ENCODE data around the gene HOXD8.

GRCh38 chr2:176122052-176122682 is 7.3 kb upstream of the HOXD8 start:
- TF ChIP-seq EP300 (IDR thresholded peaks at IDR 0.05; ENCODE audit: low read length), result no peak
- no peak for TF ChIP-seq JUND (IDR thresholded peaks at IDR 0.05; ENCODE audit: borderline replicate concordance, low read depth, low read length)
- TF ChIP-seq JUND (tag; IDR thresholded peaks at IDR 0.05; ENCODE audit: borderline replicate concordance, low read depth, low read length), result no peak
- no peak for TF ChIP-seq NR1H2 (CRISPR knock-in tag; IDR thresholded peaks at IDR 0.05)
- no peak for TF ChIP-seq POLR2A (conservative IDR thresholded peaks at IDR 0.05)
- TF ChIP-seq E2F3 (CRISPR knock-in tag; IDR thresholded peaks at IDR 0.05), result no peak
- TF ChIP-seq ZNF76 (CRISPR knock-in tag; IDR thresholded peaks at IDR 0.05; ENCODE audit: borderline replicate concordance), result no peak
- no peak for TF ChIP-seq CTCF (IDR thresholded peaks at IDR 0.05 in 2 of 3, conservative IDR thresholded peaks at IDR 0.05 in 1 of 3; ENCODE audit: insufficient read depth in 2 of 3, low read depth in 1 of 3, low read length in 3 of 3)

Measured in K562 (cell line).